T-helper 2 cell treated with Interferon-gamma antibody and Interleukin-4, amounts not matched to agents 5 μg/mL and 100 μg/mL, for 36 hours (primary cell): Measurements from ENCODE around the gene BCORL1.

ENCODE experiments used
- DNase-seq: peaks from one replicate; pipeline ENCODE4 v3.0.0; 2021; ENCODE audit warnings: low spot score
- H3K27ac Mint-ChIP-seq: one replicate; pipeline ENCODE4 v1.8.0; 2021; ENCODE audit warnings: mild to moderate bottlenecking, mixed read lengths
- H3K27me3 Mint-ChIP-seq: one replicate; pipeline ENCODE4 v1.8.0; 2021; ENCODE audit warnings: low read depth, mixed read lengths
- H3K36me3 Mint-ChIP-seq: one replicate; pipeline ENCODE4 v1.8.0; 2021; ENCODE audit warnings: low read depth, mixed read lengths
- H3K4me1 Mint-ChIP-seq: one replicate; pipeline ENCODE4 v1.8.0; 2021; ENCODE audit warnings: low read depth, mixed read lengths
- H3K4me3 Mint-ChIP-seq: one replicate; pipeline ENCODE4 v1.8.0; 2022; ENCODE audit warnings: mild to moderate bottlenecking, moderate library complexity, mixed read lengths
- H3K9me3 Mint-ChIP-seq: one replicate; pipeline ENCODE4 v1.8.0; 2021; ENCODE audit warnings: mixed read lengths

Gene BCORL1

GRCh38 chrX:129956765-129957164 is 25.7 kb upstream of the BCORL1 start:
- no peaks in the 10 kb centered on the region for H3K9me3 Mint-ChIP-seq
- peaks cover 47% of the 10 kb centered on the region for H3K4me1 Mint-ChIP-seq
- DNase-seq = no peak
- peaks cover 1% of the 10 kb centered on the region for H3K36me3 Mint-ChIP-seq
- peak overlapping the region; percentile 59 for H3K4me3 Mint-ChIP-seq
- H3K27ac Mint-ChIP-seq = no peak overlapping the region
- H3K27me3 Mint-ChIP-seq = peaks cover 3% of the 10 kb centered on the region

- DNase-seq = peak; percentile 70
- Mint-ChIP-seq H3K4me1 (peaks cover 49% of the 10 kb centered on the region), H3K36me3 (peaks cover 1% of the 10 kb centered on the region), H3K9me3 (no peaks in the 10 kb centered on the region), H3K27ac (peak overlapping the region; percentile 57), H3K27me3 (peaks cover 3% of the 10 kb centered on the region), H3K4me3 (peak overlapping the region; percentile 71)
These were observed 25.0 kb upstream of the BCORL1 start for GRCh38 chrX:129957241-129958082.

GRCh38 chrX:129958083-129958465 is 24.4 kb upstream of the BCORL1 start:
- peak overlapping the region; percentile 71 for H3K4me3 Mint-ChIP-seq
- no peaks in the 10 kb centered on the region for H3K27me3 Mint-ChIP-seq
- no peaks in the 10 kb centered on the region for H3K9me3 Mint-ChIP-seq
- H3K27ac Mint-ChIP-seq = no peak overlapping the region
- peaks cover 46% of the 10 kb centered on the region for H3K4me1 Mint-ChIP-seq
- H3K36me3 Mint-ChIP-seq = no peaks in the 10 kb centered on the region
- DNase-seq = no peak

GRCh38 chrX:129958814-129959492 is 23.5 kb upstream of the BCORL1 start:
- Mint-ChIP-seq H3K4me3 (no peak overlapping the region), H3K27me3 (no peaks in the 10 kb centered on the region), H3K4me1 (peaks cover 40% of the 10 kb centered on the region), H3K9me3 (no peaks in the 10 kb centered on the region), H3K36me3 (no peaks in the 10 kb centered on the region), H3K27ac (no peak overlapping the region)
- DNase-seq = no peak

GRCh38 chrX:129959493-129959832 is 23.0 kb upstream of the BCORL1 start:
- Mint-ChIP-seq H3K4me3 (no peak overlapping the region), H3K27ac (no peak overlapping the region), H3K9me3 (no peaks in the 10 kb centered on the region), H3K27me3 (no peaks in the 10 kb centered on the region), H3K4me1 (peaks cover 36% of the 10 kb centered on the region), H3K36me3 (no peaks in the 10 kb centered on the region)
- DNase-seq = no peak

- H3K27ac Mint-ChIP-seq = peak overlapping the region; percentile 88
- H3K9me3 Mint-ChIP-seq = no peaks in the 10 kb centered on the region
- H3K4me3 Mint-ChIP-seq = peak overlapping the region; percentile 77
These were observed 21.0 kb upstream of the BCORL1 start for GRCh38 chrX:129961180-129962083.

GRCh38 chrX:129963729-129964128 is 18.7 kb upstream of the BCORL1 start:
- Mint-ChIP-seq H3K4me1 (peaks cover 17% of the 10 kb centered on the region), H3K27ac (peak overlapping the region; percentile 50), H3K36me3 (no peaks in the 10 kb centered on the region), H3K4me3 (no peak overlapping the region), H3K27me3 (no peaks in the 10 kb centered on the region), H3K9me3 (no peaks in the 10 kb centered on the region)
- DNase-seq = no peak

More at GRCh38 chrX:129961180-129962083, 21.0 kb upstream of the BCORL1 start:
- no peaks in the 10 kb centered on the region for H3K36me3 Mint-ChIP-seq
- peak; percentile 71 for DNase-seq
- H3K4me1 Mint-ChIP-seq = peaks cover 30% of the 10 kb centered on the region
- no peaks in the 10 kb centered on the region for H3K27me3 Mint-ChIP-seq

GRCh38 chrX:129965166-129965565 is 17.3 kb upstream of the BCORL1 start:
- no peak for DNase-seq
- Mint-ChIP-seq H3K9me3 (no peaks in the 10 kb centered on the region), H3K27ac (no peak overlapping the region), H3K27me3 (peaks cover under 1% of the 10 kb centered on the region), H3K36me3 (no peaks in the 10 kb centered on the region), H3K4me3 (no peak overlapping the region), H3K4me1 (peaks cover 9% of the 10 kb centered on the region)

- H3K27me3 Mint-ChIP-seq = peaks cover 12% of the 10 kb centered on the region
- H3K4me3 Mint-ChIP-seq = no peak overlapping the region
- no peak for DNase-seq
- no peaks in the 10 kb centered on the region for H3K9me3 Mint-ChIP-seq
- H3K4me1 Mint-ChIP-seq = no peaks in the 10 kb centered on the region
- H3K27ac Mint-ChIP-seq = no peak overlapping the region
- no peaks in the 10 kb centered on the region for H3K36me3 Mint-ChIP-seq
These were observed 13.5 kb upstream of the BCORL1 start for GRCh38 chrX:129968968-129969367.

GRCh38 chrX:129976441-129976840 is 6.0 kb upstream of the BCORL1 start:
- Mint-ChIP-seq H3K27ac (no peak overlapping the region), H3K4me3 (no peak overlapping the region), H3K9me3 (no peaks in the 10 kb centered on the region), H3K4me1 (peaks cover 16% of the 10 kb centered on the region), H3K36me3 (no peaks in the 10 kb centered on the region), H3K27me3 (peaks cover 24% of the 10 kb centered on the region)
- no peak for DNase-seq

GRCh38 chrX:129979207-129979920 is 3.1 kb upstream of the BCORL1 start:
- no peaks in the 10 kb centered on the region for H3K9me3 Mint-ChIP-seq
- H3K27ac Mint-ChIP-seq = no peak overlapping the region
- DNase-seq = no peak
- peak overlapping the region; percentile 63 for H3K4me3 Mint-ChIP-seq
- peaks cover 14% of the 10 kb centered on the region for H3K4me1 Mint-ChIP-seq
- H3K27me3 Mint-ChIP-seq = peaks cover 10% of the 10 kb centered on the region
- H3K36me3 Mint-ChIP-seq = no peaks in the 10 kb centered on the region

- Mint-ChIP-seq H3K4me1 (peaks cover 17% of the 10 kb centered on the region), H3K4me3 (no peak overlapping the region), H3K9me3 (no peaks in the 10 kb centered on the region), H3K27ac (no peak overlapping the region), H3K27me3 (peaks cover 8% of the 10 kb centered on the region), H3K36me3 (no peaks in the 10 kb centered on the region)
- DNase-seq = no peak
These were observed 2.4 kb upstream of the BCORL1 start for GRCh38 chrX:129980001-129980401.

GRCh38 chrX:129980540-129981199 is 1.8 kb upstream of the BCORL1 start:
- H3K27me3 Mint-ChIP-seq = peaks cover 8% of the 10 kb centered on the region
- no peak overlapping the region for H3K27ac Mint-ChIP-seq
- DNase-seq = peak; percentile 20
- H3K4me1 Mint-ChIP-seq = peaks cover 19% of the 10 kb centered on the region
- no peaks in the 10 kb centered on the region for H3K9me3 Mint-ChIP-seq
- no peak overlapping the region for H3K4me3 Mint-ChIP-seq
- no peaks in the 10 kb centered on the region for H3K36me3 Mint-ChIP-seq
